Measurements from ENCODE around the gene CELSR2. TPM values are rescaled to one million over a fixed set of nuclear protein-coding genes. Genes with fewer than 3 reads are reported as not detected.

CELSR2 gene
- total RNA-seq, 2 experiments from 2014 or later, result 6.9 to 12.5 TPM

GRCh38 chr1:109251277-109252166 lies 2.2 kb downstream of the CELSR2 start:
- POLR2A ChIA-PET, result interaction anchor here (0.5 kb wide), 1 partner anchor 36 kb away, joined by 3 read pairs; no protein-coding TSS in a partner anchor
- intact Hi-C loops (cut with micrococcal nuclease; ENCODE audit: unreplicated experiment), result no loop called here
- CTCF ChIA-PET (ENCODE audit: unreplicated experiment), result no interaction called here

DNA sequence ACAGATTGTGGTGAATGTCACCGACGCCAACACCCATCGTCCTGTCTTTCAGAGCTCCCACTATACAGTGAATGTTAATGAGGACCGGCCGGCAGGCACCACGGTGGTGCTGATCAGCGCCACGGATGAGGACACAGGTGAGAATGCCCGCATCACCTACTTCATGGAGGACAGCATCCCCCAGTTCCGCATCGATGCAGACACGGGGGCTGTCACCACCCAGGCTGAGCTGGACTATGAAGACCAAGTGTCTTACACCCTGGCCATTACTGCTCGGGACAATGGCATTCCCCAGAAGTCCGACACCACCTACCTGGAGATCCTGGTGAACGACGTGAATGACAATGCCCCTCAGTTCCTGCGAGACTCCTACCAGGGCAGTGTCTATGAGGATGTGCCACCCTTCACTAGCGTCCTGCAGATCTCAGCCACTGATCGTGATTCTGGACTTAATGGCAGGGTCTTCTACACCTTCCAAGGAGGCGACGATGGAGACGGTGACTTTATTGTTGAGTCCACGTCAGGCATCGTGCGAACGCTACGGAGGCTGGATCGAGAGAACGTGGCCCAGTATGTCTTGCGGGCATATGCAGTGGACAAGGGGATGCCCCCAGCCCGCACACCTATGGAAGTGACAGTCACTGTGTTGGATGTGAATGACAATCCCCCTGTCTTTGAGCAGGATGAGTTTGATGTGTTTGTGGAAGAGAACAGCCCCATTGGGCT lies 3.0 kb downstream of the CELSR2 start:
- TF ChIP-seq, protein P1, sequence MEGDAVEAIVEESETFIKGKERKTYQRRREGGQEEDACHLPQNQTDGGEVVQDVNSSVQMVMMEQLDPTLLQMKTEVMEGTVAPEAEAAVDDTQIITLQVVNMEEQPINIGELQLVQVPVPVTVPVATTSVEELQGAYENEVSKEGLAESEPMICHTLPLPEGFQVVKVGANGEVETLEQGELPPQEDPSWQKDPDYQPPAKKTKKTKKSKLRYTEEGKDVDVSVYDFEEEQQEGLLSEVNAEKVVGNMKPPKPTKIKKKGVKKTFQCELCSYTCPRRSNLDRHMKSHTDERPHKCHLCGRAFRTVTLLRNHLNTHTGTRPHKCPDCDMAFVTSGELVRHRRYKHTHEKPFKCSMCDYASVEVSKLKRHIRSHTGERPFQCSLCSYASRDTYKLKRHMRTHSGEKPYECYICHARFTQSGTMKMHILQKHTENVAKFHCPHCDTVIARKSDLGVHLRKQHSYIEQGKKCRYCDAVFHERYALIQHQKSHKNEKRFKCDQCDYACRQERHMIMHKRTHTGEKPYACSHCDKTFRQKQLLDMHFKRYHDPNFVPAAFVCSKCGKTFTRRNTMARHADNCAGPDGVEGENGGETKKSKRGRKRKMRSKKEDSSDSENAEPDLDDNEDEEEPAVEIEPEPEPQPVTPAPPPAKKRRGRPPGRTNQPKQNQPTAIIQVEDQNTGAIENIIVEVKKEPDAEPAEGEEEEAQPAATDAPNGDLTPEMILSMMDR (conservative IDR thresholded peaks at IDR 0.05; ENCODE audit: low read length), result no peak
- no peak for TF ChIP-seq EZH2phosphoT487 (IDR thresholded peaks at IDR 0.05; ENCODE audit: borderline replicate concordance, low read depth, low read length)
- Histone ChIP-seq H3K4me3 (ENCODE audit: low read depth, low read length, poor library complexity, severe bottlenecking) (no peak overlapping the region), H3K9me3 (ENCODE audit: low read length) (no peaks in the 10 kb centered on the region), H2AFZ (ENCODE audit: low read length) (no peak overlapping the region), H3K36me3 (ENCODE audit: insufficient read depth, low read length) (no peaks in the 10 kb centered on the region), H3K27ac (ENCODE audit: low read depth, low read length, poor library complexity, severe bottlenecking) (no peak overlapping the region), H3K4me2 (ENCODE audit: low read length) (no peak overlapping the region), H3K79me2 (ENCODE audit: insufficient read depth, low read depth, low read length) (no peaks in the 10 kb centered on the region), H3K9me2 (ENCODE audit: insufficient read depth, low read length) (no peaks in the 10 kb centered on the region), H3K4me1 (ENCODE audit: insufficient read depth, low read length, poor library complexity, severe bottlenecking) (peaks cover 30% of the 10 kb centered on the region), H4K20me1 (ENCODE audit: insufficient read depth, low read length) (no peaks in the 10 kb centered on the region)
- CTCF ChIA-PET (ENCODE audit: unreplicated experiment), result no interaction called here
- TSS peak; percentile 60 for BruUV-seq (replicated peaks)
- POLR2A ChIA-PET, result interaction anchor here (1.3 kb wide), 1 partner anchor 231 kb away, joined by 4 read pairs; the partner anchor contains the start of gene ATXN7L2
- intact Hi-C loops (cut with micrococcal nuclease; ENCODE audit: unreplicated experiment), result no loop called here
- DNase-seq (ENCODE audit: low spot score), result no peak

More at GRCh38 chr1:109251277-109252166, 2.2 kb downstream of the CELSR2 start:
- no peak overlapping the region for H3K27ac ChIP-seq (ENCODE audit: low read depth, low read length, poor library complexity, severe bottlenecking)
- H3K4me1 ChIP-seq (ENCODE audit: insufficient read depth, low read length, poor library complexity, severe bottlenecking), result peaks cover 30% of the 10 kb centered on the region
- no peaks in the 10 kb centered on the region for H3K79me2 ChIP-seq (ENCODE audit: insufficient read depth, low read depth, low read length)
- H3K4me3 ChIP-seq (ENCODE audit: low read depth, low read length, poor library complexity, severe bottlenecking), result no peak overlapping the region
- TF ChIP-seq, protein P1 (conservative IDR thresholded peaks at IDR 0.05; ENCODE audit: low read length), result no peak
- no peak for TF ChIP-seq EZH2phosphoT487 (IDR thresholded peaks at IDR 0.05; ENCODE audit: borderline replicate concordance, low read depth, low read length)
- H4K20me1 ChIP-seq (ENCODE audit: insufficient read depth, low read length), result no peaks in the 10 kb centered on the region
- H3K9me3 ChIP-seq (ENCODE audit: low read length), result no peaks in the 10 kb centered on the region
- no TSS peak for BruUV-seq (replicated peaks)
- DNase-seq (ENCODE audit: low spot score), result no peak
- no peak overlapping the region for H3K4me2 ChIP-seq (ENCODE audit: low read length)
- no peaks in the 10 kb centered on the region for H3K9me2 ChIP-seq (ENCODE audit: insufficient read depth, low read length)
- no peak overlapping the region for H2AFZ ChIP-seq (ENCODE audit: low read length)
- no peaks in the 10 kb centered on the region for H3K36me3 ChIP-seq (ENCODE audit: insufficient read depth, low read length)

All from OCI-LY7 (cell line).